WTC11 (cell line): Measurements from ENCODE around the gene HMBS.

Experiments used
- CTCF ChIP-seq: fragments of 200-600 bp; IDR thresholded peaks from 2 replicates; pipeline ENCODE4 v1.8.0; 2022; ENCODE audit warnings: antibody characterized with exemption
- GTF2I ChIP-seq: fragments of 250-450 bp; sonication (Bioruptor Pico); conservative IDR thresholded peaks from 2 replicates; pipeline ENCODE4 v1.4.0; 2021; ENCODE audit warnings: mild to moderate bottlenecking
- SP1 ChIP-seq: sonication (generic); formaldehyde crosslinking; conservative IDR thresholded peaks from 2 replicates; pipeline ENCODE4 v1.8.1; 2022; ENCODE audit warnings: missing genetic modification reagents
- ZNF138 ChIP-seq: sonication (generic); formaldehyde crosslinking; conservative IDR thresholded peaks from 2 replicates; pipeline ENCODE4 v1.8.1; 2022; ENCODE audit warnings: mild to moderate bottlenecking, moderate library complexity, missing genetic modification reagents
- ZNF425 ChIP-seq: fragments of 250-450 bp; sonication (Bioruptor Pico); conservative IDR thresholded peaks from 2 replicates; pipeline ENCODE4 v1.9.0; 2021; ENCODE audit warnings: mild to moderate bottlenecking
- ZNF671 ChIP-seq: fragments of 250-450 bp; sonication (Bioruptor Pico); IDR thresholded peaks from 2 replicates; pipeline ENCODE4 v1.8.0; 2021; ENCODE audit warnings: mild to moderate bottlenecking
- TF ChIP-seq, protein P1 (sequence below): sonication (generic); formaldehyde crosslinking; IDR thresholded peaks from 2 replicates; pipeline ENCODE4 v1.8.1; 2023; ENCODE audit warnings: mild to moderate bottlenecking, missing genetic modification reagents, moderate library complexity
- TF ChIP-seq, protein P2 (sequence below): sonication (generic); formaldehyde crosslinking; IDR thresholded peaks from 2 replicates; pipeline ENCODE4 v1.8.0; 2022; ENCODE audit warnings: mild to moderate bottlenecking, missing genetic modification reagents
- TF ChIP-seq, protein P3 (sequence below): fragments of 250-450 bp; sonication (Bioruptor Pico); IDR thresholded peaks from 2 replicates; pipeline ENCODE4 v1.9.0; 2021; ENCODE audit warnings: moderate library complexity, mild to moderate bottlenecking, inconsistent platforms, borderline replicate concordance

GRCh38 chr11:119078675-119079420 lies 5.8 kb upstream of the HMBS start:
- no peak for TF ChIP-seq CTCF
- TF ChIP-seq ZNF671 (CRISPR knock-in tag), result no peak
- no peak for TF ChIP-seq SP1 (CRISPR knock-in tag)
- TF ChIP-seq, protein P1, sequence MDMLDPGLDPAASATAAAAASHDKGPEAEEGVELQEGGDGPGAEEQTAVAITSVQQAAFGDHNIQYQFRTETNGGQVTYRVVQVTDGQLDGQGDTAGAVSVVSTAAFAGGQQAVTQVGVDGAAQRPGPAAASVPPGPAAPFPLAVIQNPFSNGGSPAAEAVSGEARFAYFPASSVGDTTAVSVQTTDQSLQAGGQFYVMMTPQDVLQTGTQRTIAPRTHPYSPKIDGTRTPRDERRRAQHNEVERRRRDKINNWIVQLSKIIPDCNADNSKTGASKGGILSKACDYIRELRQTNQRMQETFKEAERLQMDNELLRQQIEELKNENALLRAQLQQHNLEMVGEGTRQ (CRISPR knock-in tag), result no peak
- TF ChIP-seq GTF2I (CRISPR knock-in tag), result no peak
- TF ChIP-seq, protein P2, sequence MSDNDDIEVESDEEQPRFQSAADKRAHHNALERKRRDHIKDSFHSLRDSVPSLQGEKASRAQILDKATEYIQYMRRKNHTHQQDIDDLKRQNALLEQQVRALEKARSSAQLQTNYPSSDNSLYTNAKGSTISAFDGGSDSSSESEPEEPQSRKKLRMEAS (CRISPR knock-in tag), result no peak
- no peak for TF ChIP-seq ZNF138 (CRISPR knock-in tag)
- TF ChIP-seq, protein P3, sequence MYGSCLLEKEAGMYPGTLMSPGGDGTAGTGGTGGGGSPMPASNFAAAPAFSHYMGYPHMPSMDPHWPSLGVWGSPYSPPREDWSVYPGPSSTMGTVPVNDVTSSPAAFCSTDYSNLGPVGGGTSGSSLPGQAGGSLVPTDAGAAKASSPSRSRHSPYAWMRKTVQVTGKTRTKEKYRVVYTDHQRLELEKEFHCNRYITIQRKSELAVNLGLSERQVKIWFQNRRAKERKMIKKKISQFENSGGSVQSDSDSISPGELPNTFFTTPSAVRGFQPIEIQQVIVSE, result no peak
- TF ChIP-seq ZNF425 (CRISPR knock-in tag), result no peak
